ENCODE measurements around the gene SAMD11.

The SAMD11 gene

GRCh38 chr1:950268-950667 lies 26.5 kb downstream of the SAMD11 start:
- ChIA-PET POLR2A (no interaction called here), CTCF (no interaction called here)
- DNase-seq (ENCODE audit: extremely low spot score), result no peak
- no peak for TF ChIP-seq CTCF (IDR thresholded peaks at IDR 0.05; ENCODE audit: control extremely low read depth, extremely low read depth, low read depth, missing control alignments)

- no peak for TF ChIP-seq CTCF (IDR thresholded peaks at IDR 0.05; ENCODE audit: control extremely low read depth, extremely low read depth, low read depth, missing control alignments)
- ChIA-PET CTCF (no interaction called here), POLR2A (no interaction called here)
- DNase-seq (ENCODE audit: extremely low spot score), result no peak
Measured at GRCh38 chr1:950881-951280, 27.2 kb downstream of the SAMD11 start.

- DNase-seq (ENCODE audit: extremely low spot score), result no peak
- POLR2A ChIA-PET, result no interaction called here
- CTCF ChIA-PET, result no interaction called here
- peak; percentile 26 for TF ChIP-seq CTCF (IDR thresholded peaks at IDR 0.05; ENCODE audit: control extremely low read depth, extremely low read depth, low read depth, missing control alignments)
Measured at GRCh38 chr1:951364-951763, 27.6 kb downstream of the SAMD11 start.

GRCh38 chr1:952201-952600 lies 28.5 kb downstream of the SAMD11 start:
- no peak for DNase-seq (ENCODE audit: extremely low spot score)
- CTCF ChIA-PET, result no interaction called here
- TF ChIP-seq CTCF (IDR thresholded peaks at IDR 0.05; ENCODE audit: control extremely low read depth, extremely low read depth, low read depth, missing control alignments), result no peak
- POLR2A ChIA-PET, result no interaction called here

GRCh38 chr1:952603-953002 lies 28.9 kb downstream of the SAMD11 start:
- POLR2A ChIA-PET, result no interaction called here
- DNase-seq (ENCODE audit: extremely low spot score), result no peak
- TF ChIP-seq CTCF (IDR thresholded peaks at IDR 0.05; ENCODE audit: control extremely low read depth, extremely low read depth, low read depth, missing control alignments), result no peak
- CTCF ChIA-PET, result no interaction called here

- DNase-seq (ENCODE audit: extremely low spot score), result no peak
- no peak for TF ChIP-seq CTCF (IDR thresholded peaks at IDR 0.05; ENCODE audit: control extremely low read depth, extremely low read depth, low read depth, missing control alignments)
- ChIA-PET POLR2A (no interaction called here), CTCF (no interaction called here)
Measured at GRCh38 chr1:953524-954320, 30.0 kb downstream of the SAMD11 start.
